HG03097 (cell line): ENCODE results near the gene ABCC1.

Experiments used
- ATAC-seq: cut with Tn5 transposase; IDR thresholded peaks from one replicate; pipeline ENCODE4 v1.9.1; 2021; ENCODE audit not compliant: unreplicated experiment, low FRiP score

The ABCC1 gene

GRCh38 chr16:16038950-16039349 lies 89.5 kb downstream of the ABCC1 start:
- no peak for ATAC-seq

GRCh38 chr16:16041196-16041892 lies 91.9 kb downstream of the ABCC1 start:
- ATAC-seq, result no peak

GRCh38 chr16:16042076-16042475 lies 92.7 kb downstream of the ABCC1 start:
- ATAC-seq, result no peak

- ATAC-seq, result no peak
Observed at GRCh38 chr16:16045296-16045695, 95.9 kb downstream of the ABCC1 start.

- no peak for ATAC-seq
Observed at GRCh38 chr16:16045879-16046278, 96.5 kb downstream of the ABCC1 start.

GRCh38 chr16:16047761-16048160 lies 98.3 kb downstream of the ABCC1 start:
- no peak for ATAC-seq

GRCh38 chr16:16048904-16049582 lies 99.6 kb downstream of the ABCC1 start:
- ATAC-seq, result no peak

GRCh38 chr16:16050106-16050505 lies 100.7 kb downstream of the ABCC1 start:
- no peak for ATAC-seq

GRCh38 chr16:16051132-16051531 lies 101.7 kb downstream of the ABCC1 start:
- no peak for ATAC-seq

- no peak for ATAC-seq
Observed at GRCh38 chr16:16052916-16053315, 103.5 kb downstream of the ABCC1 start.

- ATAC-seq, result no peak
Observed at GRCh38 chr16:16057102-16057501, 107.7 kb downstream of the ABCC1 start.

GRCh38 chr16:16059160-16059559 lies 109.7 kb downstream of the ABCC1 start:
- no peak for ATAC-seq

- ATAC-seq, result no peak
Observed at GRCh38 chr16:16059895-16060590, 110.6 kb downstream of the ABCC1 start.

- no peak for ATAC-seq
Observed at GRCh38 chr16:16062023-16062937, 112.9 kb downstream of the ABCC1 start.

GRCh38 chr16:16063683-16064082 lies 114.3 kb downstream of the ABCC1 start:
- no peak for ATAC-seq

- ATAC-seq, result no peak
Observed at GRCh38 chr16:16064874-16065384, 115.5 kb downstream of the ABCC1 start.

- no peak for ATAC-seq
Observed at GRCh38 chr16:16067127-16067526, 117.7 kb downstream of the ABCC1 start.

- no peak for ATAC-seq
Observed at GRCh38 chr16:16071631-16072244, 122.3 kb downstream of the ABCC1 start.

- no peak for ATAC-seq
Observed at GRCh38 chr16:16073001-16073545, 123.7 kb downstream of the ABCC1 start.
